Prostate gland (tissue), 2 donors: Measurements from ENCODE around the gene MBD3L1.

ENCODE experiments used
- POLR2A ChIP-seq: fragments of 450-650 bp; IDR thresholded peaks from one replicate; pipeline ENCODE4 v1.6.1; 2016; ENCODE audit warnings: antibody characterized with exemption, mild to moderate bottlenecking
- TF ChIP-seq, protein P1 (sequence below), 4 experiments: fragments of 200-600 bp in 2 of 4; fragments of 450-650 bp in 2 of 4; sonication (generic) in 2 of 4; IDR thresholded peaks; 1 replicate in 3 of 4; 2 replicates in 1 of 4; pipeline ENCODE4 v1.5.1; 2016 to 2019; ENCODE audit warnings: antibody characterized with exemption in 4 of 4, mild to moderate bottlenecking in 2 of 4, moderate library complexity in 2 of 4

DNA sequence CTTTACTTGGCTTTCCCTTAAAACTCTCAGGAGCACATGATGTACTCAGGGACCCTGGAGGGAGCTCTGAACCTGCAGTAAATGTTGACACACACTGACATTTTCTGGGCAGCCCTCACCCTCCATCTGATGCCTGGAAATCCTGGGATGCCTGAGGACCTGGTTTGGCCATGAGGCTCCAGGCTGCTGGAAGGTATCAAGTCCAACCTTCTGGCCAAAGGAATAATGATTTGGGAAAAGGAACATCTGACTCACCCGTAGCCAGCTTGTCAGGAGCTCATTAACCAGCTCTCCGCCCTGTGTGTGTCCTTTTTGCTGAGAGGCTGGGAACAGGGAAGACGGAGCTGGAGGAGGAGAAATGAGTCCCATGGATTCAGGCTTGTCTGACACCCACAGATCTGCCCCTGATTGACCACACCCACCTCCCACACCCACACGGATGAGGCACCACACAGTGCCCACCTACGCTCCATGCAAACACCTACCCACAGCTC, 10.4 kb upstream of the MBD3L1 start:
- TF ChIP-seq, protein P1, sequence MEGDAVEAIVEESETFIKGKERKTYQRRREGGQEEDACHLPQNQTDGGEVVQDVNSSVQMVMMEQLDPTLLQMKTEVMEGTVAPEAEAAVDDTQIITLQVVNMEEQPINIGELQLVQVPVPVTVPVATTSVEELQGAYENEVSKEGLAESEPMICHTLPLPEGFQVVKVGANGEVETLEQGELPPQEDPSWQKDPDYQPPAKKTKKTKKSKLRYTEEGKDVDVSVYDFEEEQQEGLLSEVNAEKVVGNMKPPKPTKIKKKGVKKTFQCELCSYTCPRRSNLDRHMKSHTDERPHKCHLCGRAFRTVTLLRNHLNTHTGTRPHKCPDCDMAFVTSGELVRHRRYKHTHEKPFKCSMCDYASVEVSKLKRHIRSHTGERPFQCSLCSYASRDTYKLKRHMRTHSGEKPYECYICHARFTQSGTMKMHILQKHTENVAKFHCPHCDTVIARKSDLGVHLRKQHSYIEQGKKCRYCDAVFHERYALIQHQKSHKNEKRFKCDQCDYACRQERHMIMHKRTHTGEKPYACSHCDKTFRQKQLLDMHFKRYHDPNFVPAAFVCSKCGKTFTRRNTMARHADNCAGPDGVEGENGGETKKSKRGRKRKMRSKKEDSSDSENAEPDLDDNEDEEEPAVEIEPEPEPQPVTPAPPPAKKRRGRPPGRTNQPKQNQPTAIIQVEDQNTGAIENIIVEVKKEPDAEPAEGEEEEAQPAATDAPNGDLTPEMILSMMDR (IDR thresholded peaks at IDR 0.05) = no peak
- no peak for TF ChIP-seq POLR2A
